Measurements from ENCODE around the gene SLC6A14. TPM values are rescaled to one million over a fixed set of nuclear protein-coding genes. Genes with fewer than 3 reads are reported as not detected.

Gene SLC6A14, protein sequence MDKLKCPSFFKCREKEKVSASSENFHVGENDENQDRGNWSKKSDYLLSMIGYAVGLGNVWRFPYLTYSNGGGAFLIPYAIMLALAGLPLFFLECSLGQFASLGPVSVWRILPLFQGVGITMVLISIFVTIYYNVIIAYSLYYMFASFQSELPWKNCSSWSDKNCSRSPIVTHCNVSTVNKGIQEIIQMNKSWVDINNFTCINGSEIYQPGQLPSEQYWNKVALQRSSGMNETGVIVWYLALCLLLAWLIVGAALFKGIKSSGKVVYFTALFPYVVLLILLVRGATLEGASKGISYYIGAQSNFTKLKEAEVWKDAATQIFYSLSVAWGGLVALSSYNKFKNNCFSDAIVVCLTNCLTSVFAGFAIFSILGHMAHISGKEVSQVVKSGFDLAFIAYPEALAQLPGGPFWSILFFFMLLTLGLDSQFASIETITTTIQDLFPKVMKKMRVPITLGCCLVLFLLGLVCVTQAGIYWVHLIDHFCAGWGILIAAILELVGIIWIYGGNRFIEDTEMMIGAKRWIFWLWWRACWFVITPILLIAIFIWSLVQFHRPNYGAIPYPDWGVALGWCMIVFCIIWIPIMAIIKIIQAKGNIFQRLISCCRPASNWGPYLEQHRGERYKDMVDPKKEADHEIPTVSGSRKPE
- not detected for total RNA-seq

DNA sequence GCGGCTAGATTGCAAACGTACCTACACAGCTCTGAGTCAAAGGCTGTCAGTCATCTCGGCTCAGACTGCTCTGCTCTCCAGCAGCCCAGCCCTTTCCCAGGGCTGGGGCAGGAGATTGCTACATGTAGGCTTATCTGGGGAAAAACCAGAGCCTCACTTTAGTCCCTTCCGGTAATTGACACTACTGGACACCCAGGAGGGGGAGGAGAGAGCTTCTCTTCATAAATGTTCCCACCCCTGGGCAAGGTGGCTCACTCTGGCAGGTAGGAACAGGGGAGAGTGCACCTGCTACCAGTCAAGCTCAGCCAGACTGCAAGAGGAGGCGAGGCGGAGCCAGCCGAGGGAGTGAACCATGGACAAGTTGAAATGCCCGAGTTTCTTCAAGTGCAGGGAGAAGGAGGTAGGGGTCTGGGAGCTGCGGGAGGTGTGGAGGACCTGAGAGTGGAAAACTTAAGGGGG, at the start of gene SLC6A14:
Gene SLC6A14 (plus strand): TSS at position 249 of the 459 bp plus-strand sequence. CDS start 104 bp downstream, at position 353.

DNA sequence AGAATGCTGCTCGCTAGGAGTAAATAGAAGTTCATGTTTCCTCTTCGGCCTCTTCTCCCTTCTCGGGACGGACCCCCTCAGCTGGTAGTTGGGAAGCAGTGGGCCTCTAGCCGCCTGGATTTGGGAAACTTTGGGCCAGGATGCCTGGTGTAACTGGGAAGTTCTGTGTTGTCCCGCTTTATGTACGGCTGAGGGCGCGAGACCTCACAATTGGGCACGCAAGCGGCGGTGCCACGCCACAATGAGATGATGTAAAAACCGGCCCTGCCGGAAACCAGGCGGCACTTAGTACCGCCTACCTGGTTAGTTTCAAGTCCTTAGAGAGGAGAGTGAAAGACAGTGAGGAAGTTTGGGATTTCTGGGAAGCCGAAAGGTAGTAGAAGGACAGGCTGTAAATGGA, 26.4 kb downstream of the SLC6A14 start, which contains the start of gene CT83:
Gene CT83 (minus strand): TSS at position 155 of the 400 bp plus-strand sequence. CDS start 120 bp downstream, at position 35.

Small RNAs within 50 kb of the gene (small RNA-seq; reads per million reads assigned to genes)
- not detected for gene RNU6-154P (ENCODE audit: low replicate concordance)

Other genes starting within 250 kb of the SLC6A14 start
- gene CT83, start 26.4 kb downstream of the SLC6A14 start, total RNA-seq, result not detected

Data from metanephros (tissue), 2 donors.